ENCODE measurements around the gene KRT85. TPM values are rescaled to one million over a fixed set of nuclear protein-coding genes. Genes with fewer than 3 reads are reported as not detected.

Gene KRT85
- total and polyA plus RNA-seq, 5 donors from 2014 or later, result not detected

DNA sequence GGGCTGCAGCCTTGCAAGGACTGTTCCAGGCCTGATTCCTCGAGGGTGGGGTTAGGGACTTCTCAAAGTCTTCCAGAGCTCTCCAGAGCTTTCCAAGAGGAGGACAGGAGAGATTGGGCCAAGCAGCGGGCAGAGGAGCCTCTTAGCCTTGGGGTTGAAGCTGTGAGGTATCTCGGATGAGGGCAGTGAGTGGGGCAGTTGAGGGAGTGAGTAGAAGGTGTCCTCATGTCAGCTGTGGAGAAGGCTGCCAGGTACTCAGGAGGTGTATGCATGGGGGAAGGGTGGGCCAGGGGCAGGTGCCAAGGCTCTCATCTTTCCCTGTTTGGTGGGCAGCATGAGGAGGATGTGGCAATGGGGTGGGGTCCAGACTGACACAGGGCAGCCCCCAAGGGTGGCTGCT lies 53.8 kb downstream of the KRT85 start:
- Mint-ChIP-seq H3K9me3 (peaks cover 0 to 4% (median 0%) of the 10 kb centered on the region in 7 donors), H3K27ac (no peak overlapping the region), H3K27me3 (peaks cover 22% of the 10 kb centered on the region), H3K4me1 (peaks cover 0 to 5% (median 2%) of the 10 kb centered on the region in 4 donors), H3K36me3 (no peaks in the 10 kb centered on the region), H3K4me3 (no peak overlapping the region)
- Histone ChIP-seq H3K4me1 (ENCODE audit: control insufficient read depth, insufficient read depth, low read length, poor library complexity, severe bottlenecking) (peaks cover 4% of the 10 kb centered on the region), H3K4me3 (ENCODE audit: low read depth, low read length) (no peak overlapping the region), H3K36me3 (ENCODE audit: control insufficient read depth, insufficient read depth, low read length) (no peaks in the 10 kb centered on the region), H3K27me3 (ENCODE audit: control insufficient read depth, insufficient read depth, low read length) (peaks cover 6% of the 10 kb centered on the region), H3K9me3 (ENCODE audit: control insufficient read depth in 2 of 2, low read length in 2 of 2) (no peaks in the 10 kb centered on the region), H3K27ac (ENCODE audit: insufficient read depth, low read length, poor library complexity, severe bottlenecking) (no peak overlapping the region)
- DNase-seq (no peak), ATAC-seq (ENCODE audit: low read depth in 2 of 2) (no peak)

DNA sequence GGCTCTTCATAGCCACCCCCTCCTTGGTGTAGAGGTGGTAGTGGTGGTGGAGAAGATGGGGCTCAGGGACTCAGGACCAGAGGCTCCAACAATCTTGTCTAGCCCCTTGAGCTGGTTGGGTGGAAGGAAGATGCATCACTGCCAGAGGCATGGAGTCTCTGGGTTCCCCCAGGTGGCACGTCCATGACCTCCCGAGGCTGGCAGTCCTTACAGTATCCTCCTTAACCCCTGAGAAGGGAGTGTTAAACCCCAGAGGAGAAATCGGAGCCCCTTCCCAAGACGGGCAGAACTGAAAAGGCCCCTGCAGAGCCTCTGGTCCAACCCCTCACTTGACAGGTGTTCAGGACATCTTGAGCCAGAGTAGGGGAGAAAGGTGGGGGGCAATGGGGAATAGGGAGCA lies 55.2 kb downstream of the KRT85 start:
- Mint-ChIP-seq H3K4me3 (no peak overlapping the region), H3K27ac (no peak overlapping the region), H3K9me3 (peaks cover 0 to 3% (median 0%) of the 10 kb centered on the region in 7 donors), H3K4me1 (peaks cover 0 to 5% (median 2%) of the 10 kb centered on the region in 4 donors), H3K36me3 (no peaks in the 10 kb centered on the region), H3K27me3 (peaks cover 31% of the 10 kb centered on the region)
- Histone ChIP-seq H3K36me3 (ENCODE audit: control insufficient read depth, insufficient read depth, low read length) (no peaks in the 10 kb centered on the region), H3K4me1 (ENCODE audit: control insufficient read depth, insufficient read depth, low read length, poor library complexity, severe bottlenecking) (peaks cover 6% of the 10 kb centered on the region), H3K27ac (ENCODE audit: insufficient read depth, low read length, poor library complexity, severe bottlenecking) (no peak overlapping the region), H3K27me3 (ENCODE audit: control insufficient read depth, insufficient read depth, low read length) (peaks cover 11% of the 10 kb centered on the region), H3K9me3 (ENCODE audit: control insufficient read depth in 2 of 2, low read length in 2 of 2) (no peaks in the 10 kb centered on the region), H3K4me3 (ENCODE audit: low read depth, low read length) (no peak overlapping the region)
- DNase-seq (no peak), ATAC-seq (ENCODE audit: low read depth in 2 of 2) (no peak)

DNA sequence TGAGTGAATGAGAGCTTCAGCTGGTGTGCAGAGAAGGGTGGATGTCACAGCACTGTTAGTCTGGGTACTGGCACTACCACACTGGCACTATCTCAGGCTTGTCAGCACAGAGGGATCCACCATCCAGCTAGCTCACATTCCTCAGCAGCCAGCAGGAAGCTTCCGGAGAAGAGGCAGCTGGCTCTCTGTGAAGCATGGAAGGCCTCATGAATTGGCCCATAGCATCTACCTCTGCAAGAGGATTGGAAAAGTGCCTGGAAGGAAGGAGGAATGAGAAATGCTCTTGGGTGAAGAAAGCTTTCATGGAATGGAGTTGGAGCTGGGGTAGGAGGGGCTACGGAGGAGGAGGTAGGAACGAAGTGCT lies 56.0 kb downstream of the KRT85 start:
- Mint-ChIP-seq H3K27me3 (peaks cover 40% of the 10 kb centered on the region), H3K4me3 (no peak overlapping the region), H3K9me3 (peaks cover 0 to 3% (median 0%) of the 10 kb centered on the region in 7 donors), H3K36me3 (no peaks in the 10 kb centered on the region), H3K4me1 (peaks cover 0 to 5% (median 4%) of the 10 kb centered on the region in 4 donors), H3K27ac (no peak overlapping the region)
- DNase-seq (no peak), ATAC-seq (ENCODE audit: low read depth in 2 of 2) (no peak)
- Histone ChIP-seq H3K27me3 (ENCODE audit: control insufficient read depth, insufficient read depth, low read length) (peaks cover 11% of the 10 kb centered on the region), H3K36me3 (ENCODE audit: control insufficient read depth, insufficient read depth, low read length) (no peaks in the 10 kb centered on the region), H3K4me1 (ENCODE audit: control insufficient read depth, insufficient read depth, low read length, poor library complexity, severe bottlenecking) (peaks cover 6% of the 10 kb centered on the region), H3K4me3 (ENCODE audit: low read depth, low read length) (no peak overlapping the region), H3K9me3 (ENCODE audit: control insufficient read depth in 2 of 2, low read length in 2 of 2) (no peaks in the 10 kb centered on the region), H3K27ac (ENCODE audit: insufficient read depth, low read length, poor library complexity, severe bottlenecking) (no peak overlapping the region)

DNA sequence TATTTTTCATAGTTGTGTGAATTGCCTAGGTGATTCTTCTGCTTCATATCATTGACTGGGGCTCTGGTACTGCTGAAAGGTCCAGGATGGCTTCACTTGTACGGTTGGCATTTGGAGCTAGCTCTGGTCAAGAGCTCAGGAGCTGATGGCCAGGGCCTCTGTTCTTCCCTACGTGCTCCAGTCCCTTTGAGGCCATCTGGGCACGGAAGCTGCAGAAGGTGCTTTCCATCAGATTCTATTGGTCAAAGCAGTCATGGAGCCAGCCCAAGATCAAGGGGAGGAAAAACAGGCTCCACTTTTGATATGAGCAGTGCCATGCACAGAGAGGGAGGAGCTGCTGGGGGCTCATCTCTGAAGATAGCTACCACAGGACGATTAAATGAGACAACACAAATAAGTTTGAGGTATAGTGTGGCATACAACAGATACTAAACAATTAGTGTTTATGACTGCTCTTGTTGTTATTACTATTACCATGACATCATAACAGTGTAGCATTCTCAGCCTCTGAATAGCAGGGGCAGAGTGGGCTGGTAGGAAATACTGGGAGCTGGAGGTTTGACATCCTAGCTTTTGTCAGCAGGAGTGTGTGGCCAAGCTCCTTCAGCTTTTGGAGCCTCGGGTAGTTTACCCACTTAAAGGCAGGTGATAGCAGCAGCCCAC lies 56.5 kb downstream of the KRT85 start:
- Mint-ChIP-seq H3K9me3 (peaks cover 0 to 3% (median 0%) of the 10 kb centered on the region in 7 donors), H3K27ac (no peak overlapping the region), H3K4me3 (no peak overlapping the region), H3K4me1 (peaks cover 0 to 5% (median 5%) of the 10 kb centered on the region in 4 donors), H3K27me3 (peaks cover 45% of the 10 kb centered on the region), H3K36me3 (no peaks in the 10 kb centered on the region)
- ATAC-seq (ENCODE audit: low read depth in 2 of 2), result no peak
- peaks cover 6% of the 10 kb centered on the region for H3K4me1 ChIP-seq (ENCODE audit: control insufficient read depth, insufficient read depth, low read length, poor library complexity, severe bottlenecking)
- H3K4me3 ChIP-seq (ENCODE audit: low read depth, low read length), result no peak overlapping the region
- no peak for DNase-seq
- peaks cover 11% of the 10 kb centered on the region for H3K27me3 ChIP-seq (ENCODE audit: control insufficient read depth, insufficient read depth, low read length)
- no peaks in the 10 kb centered on the region for H3K9me3 ChIP-seq (ENCODE audit: control insufficient read depth in 2 of 2, low read length in 2 of 2)
- no peak overlapping the region for H3K27ac ChIP-seq (ENCODE audit: insufficient read depth, low read length, poor library complexity, severe bottlenecking)
- no peaks in the 10 kb centered on the region for H3K36me3 ChIP-seq (ENCODE audit: control insufficient read depth, insufficient read depth, low read length)

Other genes starting within 250 kb of the KRT85 start
- gene KRT80, start 175.5 kb downstream of the KRT85 start, total RNA-seq, result not detected
- gene KRT80, start 175.5 kb downstream of the KRT85 start, polyA plus RNA-seq, result not detected
- gene KRT7, start 134.2 kb downstream of the KRT85 start, total RNA-seq, result not detected
- gene KRT7, start 134.2 kb downstream of the KRT85 start, polyA plus RNA-seq, result 1 to 10 TPM in 1 of 4 donors, under 1 TPM in 1, not detected in 2; 0.56 to 1.4 TPM
- gene KRT86, start 92.8 kb downstream of the KRT85 start, total RNA-seq, result not detected
- gene KRT86, start 92.8 kb downstream of the KRT85 start, polyA plus RNA-seq, result under 1 TPM in 1 of 4 donors, not detected in 3; 0.10 TPM
- not detected for gene KRT81, start 75.9 kb downstream of the KRT85 start, total RNA-seq
- not detected for gene KRT81, start 75.9 kb downstream of the KRT85 start, polyA plus RNA-seq
- not detected for gene KRT83, start 46.1 kb downstream of the KRT85 start, total RNA-seq
- gene KRT83, start 46.1 kb downstream of the KRT85 start, polyA plus RNA-seq, result not detected
- not detected for gene KRT84, start 18.2 kb upstream of the KRT85 start, total RNA-seq
- gene KRT84, start 18.2 kb upstream of the KRT85 start, polyA plus RNA-seq, result not detected
- not detected for gene KRT82, start 38.9 kb upstream of the KRT85 start, total RNA-seq
- not detected for gene KRT82, start 38.9 kb upstream of the KRT85 start, polyA plus RNA-seq
- gene KRT75, start 66.9 kb upstream of the KRT85 start, total RNA-seq, result not detected
- not detected for gene KRT75, start 66.9 kb upstream of the KRT85 start, polyA plus RNA-seq
- not detected for gene KRT6B, start 84.7 kb upstream of the KRT85 start, total RNA-seq
- gene KRT6B, start 84.7 kb upstream of the KRT85 start, polyA plus RNA-seq, result not detected
- not detected for gene KRT6C, start 106.3 kb upstream of the KRT85 start, total RNA-seq
- not detected for gene KRT6C, start 106.3 kb upstream of the KRT85 start, polyA plus RNA-seq
- not detected for gene KRT6A, start 125.8 kb upstream of the KRT85 start, total RNA-seq
- gene KRT6A, start 125.8 kb upstream of the KRT85 start, polyA plus RNA-seq, result not detected
- not detected for gene KRT5, start 152.9 kb upstream of the KRT85 start, total RNA-seq
- not detected for gene KRT5, start 152.9 kb upstream of the KRT85 start, polyA plus RNA-seq
- not detected for gene KRT71, start 185.7 kb upstream of the KRT85 start, total RNA-seq
- gene KRT71, start 185.7 kb upstream of the KRT85 start, polyA plus RNA-seq, result not detected
- not detected for gene KRT74, start 206.4 kb upstream of the KRT85 start, total RNA-seq
- gene KRT74, start 206.4 kb upstream of the KRT85 start, polyA plus RNA-seq, result not detected
- 1.3 TPM for gene KRT72, start 234.0 kb upstream of the KRT85 start, total RNA-seq
- under 1 TPM in 1 of 4 donors, not detected in 3; 0.13 TPM for gene KRT72, start 234.0 kb upstream of the KRT85 start, polyA plus RNA-seq